GM21528 (cell line): ENCODE measurements around the gene AKR1E2.

Experiments used
- ATAC-seq: cut with Tn5 transposase; IDR thresholded peaks from one replicate; pipeline ENCODE4 v1.9.1; 2021; ENCODE audit warnings: mild to moderate bottlenecking, moderate library complexity; ENCODE audit not compliant: unreplicated experiment, low FRiP score

AKR1E2 gene

GRCh38 chr10:4825868-4826791 lies at the start of gene AKR1E2:
Gene AKR1E2 (plus strand): TSS chr10:4826207. CDS start chr10:4826325, 118 bp downstream.
- no peak for ATAC-seq

DNA sequence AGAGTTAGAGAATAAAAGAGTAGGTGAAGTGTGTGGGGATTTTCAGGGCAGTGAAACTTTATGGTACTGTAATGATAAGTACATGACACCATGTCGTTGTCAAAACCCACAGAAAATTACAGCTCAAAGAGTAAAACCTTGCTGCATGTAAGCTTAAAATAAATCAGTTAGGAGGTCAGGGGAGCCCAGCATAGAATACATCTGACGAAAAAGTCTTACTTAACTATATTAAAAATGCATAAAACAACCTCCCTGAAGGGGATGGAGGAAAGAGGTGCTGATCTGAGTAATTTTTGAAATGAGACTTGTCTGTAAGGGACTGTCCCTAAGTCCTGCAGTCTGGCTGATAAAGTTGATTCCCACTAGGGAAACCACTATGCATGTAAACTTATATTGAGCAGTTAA lies 49.8 kb upstream of the AKR1E2 start:
- no peak for ATAC-seq

DNA sequence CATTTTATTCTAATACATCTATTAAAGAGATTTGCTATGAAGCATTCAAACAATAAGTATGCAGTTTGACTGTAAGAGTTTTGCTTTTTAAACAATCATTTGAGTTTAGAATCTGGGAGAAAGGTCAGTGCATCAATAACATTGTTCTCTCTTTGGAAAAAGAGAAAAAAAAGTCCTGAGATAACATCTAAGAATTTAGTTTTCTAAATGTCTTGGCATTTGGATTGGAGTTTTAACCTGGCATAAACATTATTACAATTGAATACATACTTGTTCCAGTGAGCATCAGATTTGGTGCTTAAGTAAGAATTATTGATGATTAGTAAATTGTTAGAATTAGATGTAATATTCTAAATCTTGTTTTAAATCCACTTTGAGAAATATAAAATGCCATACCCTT lies 47.2 kb upstream of the AKR1E2 start:
- no peak for ATAC-seq

DNA sequence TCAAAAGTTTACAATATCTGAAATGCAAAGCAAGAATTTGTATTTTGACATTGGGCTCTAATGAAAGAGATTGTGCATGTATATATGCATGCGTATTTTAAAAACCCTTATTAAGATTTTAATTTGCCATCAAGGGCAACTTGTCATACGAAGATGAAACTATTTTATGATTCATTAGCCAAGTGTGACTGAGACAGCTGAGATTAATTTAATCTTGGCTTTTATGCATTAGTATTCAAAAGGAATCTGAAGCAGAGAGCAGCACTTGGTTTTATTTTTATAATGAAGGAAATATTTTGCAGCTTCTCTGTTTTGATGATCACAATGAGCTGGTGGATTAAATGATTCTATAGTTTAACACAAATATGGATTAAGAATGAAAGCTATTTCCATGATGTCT lies 45.9 kb upstream of the AKR1E2 start:
- ATAC-seq = no peak

DNA sequence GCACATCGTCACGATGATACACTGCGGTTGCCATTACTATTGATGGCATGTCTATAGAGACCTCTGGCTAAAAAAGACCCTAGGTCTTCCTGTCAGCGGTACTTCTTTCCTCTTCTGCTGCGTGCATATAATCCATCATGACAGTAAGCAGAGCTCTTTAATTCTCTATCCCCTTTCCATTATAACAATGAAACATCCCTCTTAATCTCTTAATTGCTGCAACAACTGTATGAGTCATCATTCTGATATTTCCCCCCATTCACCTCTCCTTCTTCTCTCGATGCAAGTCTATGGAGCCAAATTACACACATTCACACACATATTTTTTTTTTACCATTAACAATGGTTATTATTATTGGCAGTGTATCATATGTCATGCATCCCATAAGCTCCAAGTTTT lies 45.2 kb upstream of the AKR1E2 start:
- no peak for ATAC-seq

DNA sequence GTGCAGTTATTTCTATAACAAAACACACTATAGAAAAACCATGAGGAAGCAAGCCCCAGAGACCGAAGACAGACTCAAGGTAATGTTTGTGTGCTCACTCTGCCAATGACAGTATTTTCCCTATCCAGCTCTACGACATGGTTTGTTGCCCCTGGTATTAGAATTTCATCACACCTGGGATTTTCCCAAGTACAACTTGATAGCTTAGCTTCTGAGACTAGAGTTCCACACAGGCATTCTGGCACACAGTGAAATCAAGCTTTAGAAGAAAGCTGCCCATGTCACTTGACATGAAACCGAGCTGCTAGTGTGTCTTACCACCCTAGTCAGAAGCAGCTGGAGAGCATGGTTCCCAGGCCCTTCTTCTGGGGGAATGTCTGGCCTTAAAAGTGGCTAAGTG lies 44.1 kb upstream of the AKR1E2 start:
- ATAC-seq = no peak

DNA sequence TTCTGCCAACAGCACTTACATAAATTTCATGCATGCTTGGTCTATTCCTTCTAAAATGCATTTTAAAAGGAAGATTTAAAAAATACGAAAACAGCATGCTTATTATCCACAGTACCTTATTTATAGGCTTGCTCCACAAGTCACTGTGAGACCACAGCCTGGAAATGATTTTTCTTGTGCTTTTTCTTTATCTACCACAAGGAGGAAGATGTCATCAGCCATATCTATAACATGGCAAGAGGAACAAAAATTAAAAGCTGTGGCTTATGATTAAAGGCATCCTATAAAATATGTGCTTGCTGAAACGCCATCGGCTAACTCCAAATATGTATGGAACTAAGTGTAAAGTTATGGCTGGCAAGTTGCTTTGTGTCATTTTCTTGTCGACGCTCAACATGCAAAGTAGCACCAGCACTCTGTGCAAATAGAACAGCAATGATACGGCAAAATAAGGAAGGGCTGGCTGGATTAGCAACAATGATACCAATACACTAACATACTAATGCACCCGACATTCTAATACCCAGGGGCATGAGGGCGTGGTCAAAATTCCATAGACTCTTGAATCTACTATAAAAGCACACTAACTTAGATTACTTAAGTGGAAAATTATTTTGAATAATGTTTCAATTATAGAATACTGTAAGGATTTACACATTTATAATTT lies 41.2 kb upstream of the AKR1E2 start:
- no peak for ATAC-seq

- ATAC-seq = no peak
These were observed 39.8 kb upstream of the AKR1E2 start for GRCh38 chr10:4786043-4786839.

DNA sequence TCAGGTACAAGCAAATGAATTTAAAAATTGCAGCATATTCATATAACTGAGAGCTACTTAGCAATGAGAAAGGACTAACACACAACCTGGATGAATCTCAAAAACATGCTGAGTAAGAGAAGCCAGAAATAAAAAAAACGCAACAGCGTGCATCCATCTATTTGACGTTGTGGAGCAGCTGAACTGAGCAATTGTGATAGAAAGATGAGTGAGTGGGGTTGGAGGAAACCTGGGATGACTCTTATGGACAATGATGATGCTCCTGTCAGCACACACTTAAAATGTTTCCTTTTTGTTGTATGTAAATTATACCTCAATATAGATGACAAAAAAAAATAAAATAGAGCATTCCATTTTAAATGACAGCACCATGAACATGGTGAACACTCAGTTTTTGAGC lies 36.0 kb upstream of the AKR1E2 start:
- no peak for ATAC-seq

DNA sequence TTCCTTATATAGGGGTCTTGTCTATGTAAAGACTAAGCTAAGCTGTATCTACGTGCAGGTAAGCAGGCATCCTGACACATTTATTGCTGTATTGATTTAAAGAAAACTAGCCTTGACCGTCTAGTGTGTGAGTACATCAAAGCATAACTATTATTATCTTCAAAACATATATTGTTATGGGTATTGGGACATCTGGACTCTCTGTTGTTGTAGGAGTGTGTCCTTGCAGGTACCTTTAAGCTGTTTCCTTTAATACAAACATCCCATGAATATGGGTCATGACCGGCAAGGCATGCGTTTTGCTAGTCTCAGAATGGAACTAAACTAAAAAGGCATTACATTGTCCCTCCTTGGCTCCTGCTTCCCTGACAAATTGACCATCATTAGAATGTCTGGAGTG lies 35.1 kb upstream of the AKR1E2 start:
- ATAC-seq = no peak

DNA sequence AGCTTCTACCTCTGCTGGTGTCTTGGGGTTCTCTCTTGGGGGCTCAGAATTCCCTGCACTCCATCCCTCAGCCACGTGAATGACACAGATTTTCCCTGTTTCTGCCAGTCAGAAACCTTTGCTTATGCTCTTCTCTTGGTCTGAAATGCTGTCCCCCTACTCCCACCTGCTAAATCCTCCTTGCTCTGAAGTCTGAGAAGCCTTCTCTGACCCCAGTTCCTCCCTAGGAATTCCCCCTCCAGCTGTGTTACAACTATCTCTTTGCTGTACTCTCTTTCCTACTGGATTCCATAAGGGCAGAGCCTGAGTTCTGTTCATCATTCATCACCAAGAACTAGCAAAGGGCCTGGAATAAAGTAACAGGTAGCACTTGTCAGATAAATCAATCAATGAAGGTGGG lies 33.6 kb upstream of the AKR1E2 start:
- ATAC-seq = no peak

DNA sequence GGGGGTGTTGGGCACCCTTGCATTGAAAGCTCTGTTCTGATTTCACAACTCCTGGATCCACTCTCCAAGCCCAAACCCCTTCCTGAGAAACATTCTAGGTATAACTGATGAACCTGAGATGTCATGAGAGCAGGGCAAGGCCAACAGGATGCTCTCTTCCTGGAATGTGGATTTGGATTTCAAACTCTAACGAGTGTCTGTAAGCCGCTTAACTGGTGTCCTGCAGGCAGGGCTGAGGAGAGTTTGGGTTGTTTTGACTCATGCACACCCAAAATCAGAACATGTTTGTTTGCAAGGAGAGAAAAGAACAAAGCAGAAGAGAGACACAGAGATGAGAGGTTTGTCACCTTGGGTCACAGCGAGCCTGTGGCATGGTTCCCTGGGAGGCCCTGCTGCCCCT lies 24.6 kb upstream of the AKR1E2 start:
- no peak for ATAC-seq

DNA sequence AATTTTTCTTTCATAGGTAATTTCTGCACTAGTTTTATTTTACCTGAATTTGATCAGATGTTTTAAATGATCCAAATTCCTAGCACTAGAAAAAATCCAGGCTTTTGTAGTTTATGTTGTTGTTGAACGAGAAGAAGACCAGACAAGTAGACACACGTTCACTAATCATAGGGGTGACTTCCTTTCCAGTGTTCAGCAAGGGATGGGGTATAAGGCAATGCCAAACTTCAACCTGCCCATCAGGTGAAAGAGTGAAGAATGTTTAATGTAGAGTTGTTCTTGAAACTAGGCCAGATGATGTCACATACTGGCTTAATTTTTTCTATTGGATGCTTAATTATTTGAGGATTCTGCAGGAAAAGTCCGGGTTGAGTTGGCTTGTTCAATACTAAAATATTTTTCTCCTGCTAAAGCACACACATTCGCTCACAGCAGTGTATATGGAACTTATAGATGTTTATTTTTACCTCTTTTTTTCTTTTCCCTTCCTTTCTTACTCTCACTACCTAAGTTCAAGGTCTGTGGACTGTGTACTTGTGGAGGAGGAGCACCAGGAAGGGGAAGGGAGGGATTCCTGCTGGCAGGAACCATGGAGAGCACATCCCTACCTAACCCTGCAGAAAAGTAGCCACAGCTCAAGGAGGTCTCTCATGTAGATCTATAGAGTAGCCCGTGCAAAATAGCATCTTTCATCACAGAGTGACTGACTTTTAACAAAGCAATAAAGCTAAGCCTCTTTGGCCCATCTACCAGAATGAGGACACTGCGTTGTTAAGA lies 23.1 kb upstream of the AKR1E2 start:
- no peak for ATAC-seq

- ATAC-seq = no peak
These were observed 22.2 kb upstream of the AKR1E2 start for GRCh38 chr10:4803822-4804221.

- no peak for ATAC-seq
These were observed 21.5 kb upstream of the AKR1E2 start for GRCh38 chr10:4804465-4804864.

- no peak for ATAC-seq
These were observed 19.5 kb upstream of the AKR1E2 start for GRCh38 chr10:4806534-4806933.

GRCh38 chr10:4807761-4808507 lies 18.1 kb upstream of the AKR1E2 start:
- ATAC-seq = no peak

- ATAC-seq = no peak
These were observed 16.9 kb upstream of the AKR1E2 start for GRCh38 chr10:4809156-4809555.

DNA sequence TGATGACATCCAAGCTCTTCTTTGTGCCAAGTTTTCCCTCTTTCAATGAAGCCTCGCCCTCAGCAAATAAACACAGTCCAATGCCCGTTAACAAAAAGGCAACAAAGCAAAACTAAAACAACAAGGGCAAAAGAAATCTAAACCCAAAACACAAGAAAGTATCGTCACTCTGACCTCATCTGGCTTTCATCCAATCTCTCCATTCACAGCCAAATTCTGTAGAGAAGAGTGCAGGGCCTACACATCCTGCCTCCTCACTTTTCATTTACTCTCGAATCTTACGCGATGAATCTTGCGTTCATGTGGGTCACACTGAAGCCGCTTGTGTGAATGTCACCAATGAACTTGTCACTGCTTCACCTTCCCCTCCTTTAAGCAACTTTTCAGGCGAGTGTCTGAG lies 15.9 kb upstream of the AKR1E2 start:
- ATAC-seq = no peak

- ATAC-seq = no peak
These were observed 14.0 kb upstream of the AKR1E2 start for GRCh38 chr10:4812046-4812445.
